Measurements from ENCODE around the gene LRRC15.
A peak's percentile ranks its signal among the peaks of the same experiment; 100 is the strongest.

LRRC15 gene

GRCh38 chr3:194336601-194337355 lies 32.8 kb downstream of the LRRC15 start:
- no peak for DNase-seq (ENCODE audit: low read depth in 1 of 2, low spot score in 1 of 2)

- no peak for DNase-seq (ENCODE audit: low read depth in 1 of 2, low spot score in 1 of 2)
These were observed 35.6 kb downstream of the LRRC15 start for GRCh38 chr3:194333981-194334320.

- DNase-seq (ENCODE audit: low read depth in 1 of 2, low spot score in 1 of 2), result peak; percentile 87 to 94
These were observed 36.1 kb downstream of the LRRC15 start for GRCh38 chr3:194333212-194333980.

GRCh38 chr3:194332858-194333211 lies 36.7 kb downstream of the LRRC15 start:
- DNase-seq (ENCODE audit: low read depth in 1 of 2, low spot score in 1 of 2), result no peak

- DNase-seq (ENCODE audit: low read depth in 1 of 2, low spot score in 1 of 2), result no peak
These were observed 39.0 kb downstream of the LRRC15 start for GRCh38 chr3:194330579-194330978.

GRCh38 chr3:194330160-194330559 lies 39.4 kb downstream of the LRRC15 start:
- no peak for DNase-seq (ENCODE audit: low read depth in 1 of 2, low spot score in 1 of 2)

GRCh38 chr3:194329583-194329965 lies 40.0 kb downstream of the LRRC15 start:
- DNase-seq (ENCODE audit: low read depth in 1 of 2, low spot score in 1 of 2), result no peak

GRCh38 chr3:194328942-194329582 lies 40.5 kb downstream of the LRRC15 start:
- no peak for DNase-seq (ENCODE audit: low read depth in 1 of 2, low spot score in 1 of 2)

GRCh38 chr3:194328053-194328657 lies 41.4 kb downstream of the LRRC15 start:
- DNase-seq (ENCODE audit: low read depth in 1 of 2, low spot score in 1 of 2), result no peak

- no peak for DNase-seq (ENCODE audit: low read depth in 1 of 2, low spot score in 1 of 2)
These were observed 42.1 kb downstream of the LRRC15 start for GRCh38 chr3:194327218-194328052.

- no peak for DNase-seq (ENCODE audit: low read depth in 1 of 2, low spot score in 1 of 2)
These were observed 42.6 kb downstream of the LRRC15 start for GRCh38 chr3:194326968-194327217.

- no peak for DNase-seq (ENCODE audit: low read depth in 1 of 2, low spot score in 1 of 2)
These were observed 43.2 kb downstream of the LRRC15 start for GRCh38 chr3:194326192-194326967.

- DNase-seq (ENCODE audit: low read depth in 1 of 2, low spot score in 1 of 2), result no peak
These were observed 44.0 kb downstream of the LRRC15 start for GRCh38 chr3:194325424-194326153.

- no peak for DNase-seq (ENCODE audit: low read depth in 1 of 2, low spot score in 1 of 2)
These were observed 44.7 kb downstream of the LRRC15 start for GRCh38 chr3:194324823-194325327.

- DNase-seq (ENCODE audit: low read depth in 1 of 2, low spot score in 1 of 2), result no peak
These were observed 45.5 kb downstream of the LRRC15 start for GRCh38 chr3:194323785-194324735.

GRCh38 chr3:194322678-194323211 lies 46.8 kb downstream of the LRRC15 start:
- no peak for DNase-seq (ENCODE audit: low read depth in 1 of 2, low spot score in 1 of 2)

GRCh38 chr3:194321693-194322640 lies 47.6 kb downstream of the LRRC15 start:
- DNase-seq (ENCODE audit: low read depth in 1 of 2, low spot score in 1 of 2), result no peak
